ENCODE measurements around the gene RASGRP2. TPM values are rescaled to one million over a fixed set of nuclear protein-coding genes. Genes with fewer than 3 reads are reported as not detected.

Gene RASGRP2
- total and polyA plus RNA-seq, 2 donors (not counting 3 experiments of a cell fraction or from before 2014, with no cell fraction given): 1.2 to 2.3 TPM

DNA sequence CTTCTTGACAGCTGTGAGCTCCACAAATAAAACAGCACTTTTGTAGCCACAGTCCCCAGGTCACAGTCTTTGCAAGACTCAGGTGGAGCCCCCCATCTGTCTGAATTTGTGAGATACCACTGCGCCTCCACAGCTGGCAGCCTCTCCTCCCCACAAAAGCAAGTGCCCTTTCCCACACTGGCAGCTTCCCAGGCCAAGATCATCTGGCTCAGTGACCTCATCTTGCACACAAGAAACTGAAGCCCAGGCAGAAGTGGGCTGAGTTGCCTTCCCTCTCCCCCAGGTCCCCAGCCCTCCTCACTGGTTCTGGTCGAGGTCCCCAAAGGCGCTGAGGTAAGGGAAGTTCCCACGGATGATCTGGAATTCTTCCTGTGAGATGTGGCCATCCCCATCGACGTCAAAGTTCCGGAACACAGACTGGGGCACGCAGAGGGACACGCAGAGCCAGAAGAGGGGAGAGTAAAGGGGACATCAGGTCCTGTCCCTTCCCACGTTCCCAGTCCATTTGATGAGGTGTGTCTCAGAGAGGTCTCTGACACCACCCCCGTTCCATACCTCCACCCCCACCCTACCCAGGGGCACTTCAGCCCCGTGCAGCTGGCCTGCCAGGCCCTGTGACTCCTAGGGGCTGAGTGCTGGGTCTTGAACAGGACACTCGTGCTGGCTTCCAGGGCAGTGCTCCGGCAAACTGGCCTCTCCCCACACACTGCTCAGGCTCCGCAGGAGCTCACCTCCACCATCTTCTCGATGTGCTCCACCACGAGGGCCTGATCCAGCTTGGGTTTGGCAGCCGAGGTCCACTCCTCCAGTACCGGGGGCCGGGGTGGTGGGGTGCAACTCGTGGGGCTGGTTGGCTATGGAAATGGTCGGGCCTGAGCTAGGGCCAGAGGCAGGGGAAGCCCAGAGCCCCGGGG is 8.9 kb downstream of the RASGRP2 start:
- intact Hi-C loops (cut with micrococcal nuclease): no loop called here

More for the DNA sequence above, 8.9 kb downstream of the RASGRP2 start:
- Histone ChIP-seq H3K9me3 (replicated peaks; ENCODE audit: control insufficient read depth, insufficient read depth, low read length) (no peaks in the 10 kb centered on the region), H3K4me1 (ENCODE audit: control insufficient read depth, extremely low read depth, insufficient read depth, low read length) (no peaks in the 10 kb centered on the region), H3K4me2 (ENCODE audit: insufficient read depth, low read length) (no peak overlapping the region), H3K79me2 (ENCODE audit: control insufficient read depth, insufficient read depth, low read length) (no peaks in the 10 kb centered on the region), H3K4me3 (replicated peaks in 1 of 3; ENCODE audit: insufficient read depth in 1 of 3, low read depth in 1 of 3, low read length in 3 of 3) (no peak overlapping the region), H3K27me3 (ENCODE audit: control insufficient read depth in 2 of 2, insufficient read depth in 2 of 2, low read length in 2 of 2) (peaks cover 0 to 9% of the 10 kb centered on the region in 2 experiments), H3K9me1 (replicated peaks; ENCODE audit: control insufficient read depth, extremely low read depth, insufficient read depth, low read length) (no peaks in the 10 kb centered on the region), H2AFZ (ENCODE audit: low read depth, low read length) (no peak overlapping the region), H4K20me1 (replicated peaks; ENCODE audit: control insufficient read depth, extremely low read depth, insufficient read depth, low read length) (no peaks in the 10 kb centered on the region), H3K9ac (replicated peaks; ENCODE audit: extremely low read depth, insufficient read depth, low read length) (no peak overlapping the region), H3K36me3 (ENCODE audit: control insufficient read depth in 2 of 2, extremely low read depth in 1 of 2, insufficient read depth in 2 of 2, low read length in 2 of 2) (no peaks in the 10 kb centered on the region), H3K27ac (ENCODE audit: insufficient read depth, low read depth, low read length) (no peak overlapping the region)
- no peak for FAIRE-seq
- ChIA-PET CTCF (interaction anchor here (1.7 kb wide), 1 partner anchor 47 kb away, joined by 6 read pairs; no protein-coding TSS in a partner anchor), POLR2A (no interaction called here)
- dilution Hi-C loops (cut with MboI; ENCODE audit: extremely low pct_ligation_motif_present, low sequenced_read_pairs): no loop called here
- no peak for DNase-seq (ENCODE audit: low read depth, low spot score)
- TF ChIP-seq, protein P1, sequence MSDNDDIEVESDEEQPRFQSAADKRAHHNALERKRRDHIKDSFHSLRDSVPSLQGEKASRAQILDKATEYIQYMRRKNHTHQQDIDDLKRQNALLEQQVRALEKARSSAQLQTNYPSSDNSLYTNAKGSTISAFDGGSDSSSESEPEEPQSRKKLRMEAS (IDR thresholded peaks at IDR 0.05; ENCODE audit: insufficient read depth, insufficient read length): no peak
- TF ChIP-seq POLR2AphosphoS5 (IDR thresholded peaks at IDR 0.05; ENCODE audit: insufficient read depth, low read depth, low read length): no peak
- TF ChIP-seq EZH2 (IDR thresholded peaks at IDR 0.05; ENCODE audit: borderline replicate concordance, low read depth, low read length, severe bottlenecking): no peak
- no peak for TF ChIP-seq GATA2 (IDR thresholded peaks at IDR 0.05; ENCODE audit: insufficient read depth, insufficient read length, low read depth, low read length)
- TF ChIP-seq MYC (IDR thresholded peaks at IDR 0.05; ENCODE audit: low read depth, low read length): no peak
- TF ChIP-seq CTCF (IDR thresholded peaks at IDR 0.05; ENCODE audit: extremely low read depth in 1 of 2, insufficient read depth in 1 of 2, low read depth in 1 of 2, low read length in 2 of 2): no peak
- TF ChIP-seq POLR2A (IDR thresholded peaks at IDR 0.05; ENCODE audit: low read depth, low read length): no peak
- no peak for TF ChIP-seq FOS (IDR thresholded peaks at IDR 0.05; ENCODE audit: borderline replicate concordance, insufficient read depth, low read length)
- no peak for TF ChIP-seq JUN (IDR thresholded peaks at IDR 0.05; ENCODE audit: borderline replicate concordance, insufficient read depth, insufficient read length, low read depth)
- BruUV-seq (replicated peaks): no TSS peak
